IPS DF 4.7 (cell line): Measurements from ENCODE around the gene PHF14.
"Not testable (repeated sequence)": the region's sequence is repeated elsewhere in the genome, so short reads cannot be mapped to it uniquely, and the experiment has no call there.

ENCODE experiments used
- DNase-seq: peaks from one replicate; pipeline ENCODE4 v3.0.0-alpha.2; 2013; ENCODE audit warnings: low spot score; ENCODE audit errors: extremely low read depth

The PHF14 gene, protein sequence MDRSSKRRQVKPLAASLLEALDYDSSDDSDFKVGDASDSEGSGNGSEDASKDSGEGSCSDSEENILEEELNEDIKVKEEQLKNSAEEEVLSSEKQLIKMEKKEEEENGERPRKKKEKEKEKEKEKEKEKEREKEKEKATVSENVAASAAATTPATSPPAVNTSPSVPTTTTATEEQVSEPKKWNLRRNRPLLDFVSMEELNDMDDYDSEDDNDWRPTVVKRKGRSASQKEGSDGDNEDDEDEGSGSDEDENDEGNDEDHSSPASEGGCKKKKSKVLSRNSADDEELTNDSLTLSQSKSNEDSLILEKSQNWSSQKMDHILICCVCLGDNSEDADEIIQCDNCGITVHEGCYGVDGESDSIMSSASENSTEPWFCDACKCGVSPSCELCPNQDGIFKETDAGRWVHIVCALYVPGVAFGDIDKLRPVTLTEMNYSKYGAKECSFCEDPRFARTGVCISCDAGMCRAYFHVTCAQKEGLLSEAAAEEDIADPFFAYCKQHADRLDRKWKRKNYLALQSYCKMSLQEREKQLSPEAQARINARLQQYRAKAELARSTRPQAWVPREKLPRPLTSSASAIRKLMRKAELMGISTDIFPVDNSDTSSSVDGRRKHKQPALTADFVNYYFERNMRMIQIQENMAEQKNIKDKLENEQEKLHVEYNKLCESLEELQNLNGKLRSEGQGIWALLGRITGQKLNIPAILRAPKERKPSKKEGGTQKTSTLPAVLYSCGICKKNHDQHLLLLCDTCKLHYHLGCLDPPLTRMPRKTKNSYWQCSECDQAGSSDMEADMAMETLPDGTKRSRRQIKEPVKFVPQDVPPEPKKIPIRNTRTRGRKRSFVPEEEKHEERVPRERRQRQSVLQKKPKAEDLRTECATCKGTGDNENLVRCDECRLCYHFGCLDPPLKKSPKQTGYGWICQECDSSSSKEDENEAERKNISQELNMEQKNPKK

DNA sequence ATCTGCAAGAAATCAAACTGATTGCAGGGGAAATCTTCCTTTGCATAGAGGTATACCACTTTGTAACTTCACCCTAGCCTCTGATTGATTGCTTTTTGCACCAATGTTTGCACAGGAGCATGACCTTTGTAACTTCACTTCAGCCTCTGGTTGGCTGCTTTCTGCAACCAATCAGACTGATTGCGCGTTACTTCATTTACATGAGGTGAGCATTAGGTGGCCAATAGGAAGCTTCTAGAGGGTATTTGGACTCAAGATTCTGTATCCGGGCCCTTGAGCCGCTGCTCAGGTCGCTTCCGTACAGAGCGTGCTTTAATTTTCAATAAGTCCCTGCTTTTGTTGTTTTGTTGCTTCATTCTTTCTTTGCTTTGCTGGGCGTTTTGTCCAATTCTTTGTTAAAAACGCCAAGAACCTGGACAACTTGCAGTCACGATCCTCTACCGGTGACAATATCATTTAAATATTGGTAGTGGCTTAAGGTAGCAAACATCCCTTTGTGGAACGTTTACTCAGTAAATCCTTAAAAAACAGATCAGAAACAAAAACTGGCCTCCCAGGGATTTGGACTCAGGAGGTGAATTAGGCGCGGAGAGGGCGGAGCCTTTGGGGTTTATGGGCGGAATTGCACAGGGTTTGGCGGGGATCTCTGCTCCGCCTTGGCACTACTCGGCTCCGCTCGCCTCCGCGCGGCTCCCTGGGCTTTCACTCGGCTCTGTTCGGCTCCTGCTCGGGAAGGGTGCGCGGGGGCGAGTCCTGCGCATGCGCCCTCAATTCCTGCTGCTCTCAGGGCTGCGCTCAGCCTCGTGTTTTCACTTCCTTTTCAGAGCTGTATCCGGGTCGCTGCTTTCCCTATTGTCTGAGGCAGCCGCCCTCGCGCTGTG lies at the start of gene PHF14:
Gene PHF14 (plus strand): TSS at position 812 of the 881 bp plus-strand sequence. CDS start 452 bp downstream, outside the sequence.
- peak; percentile 95 for DNase-seq

DNA sequence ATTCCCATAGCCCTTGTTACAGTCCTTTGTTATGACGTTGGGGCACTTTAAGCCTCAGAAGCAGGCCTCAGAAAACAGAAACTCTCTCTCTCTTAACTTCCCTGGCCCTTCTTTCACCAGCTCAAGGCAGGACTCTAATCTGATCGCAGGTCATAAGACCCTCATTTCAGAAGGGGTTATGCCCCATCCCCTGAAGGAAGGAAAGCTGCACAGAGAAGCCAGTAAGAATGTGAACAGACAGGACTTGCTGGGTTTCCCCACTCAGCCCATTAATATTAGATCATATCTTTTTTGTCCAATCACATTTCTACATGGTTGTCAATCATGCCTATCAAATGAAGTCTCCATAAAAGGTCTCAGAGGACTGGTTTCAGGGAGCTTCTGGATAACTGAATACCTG lies 49.3 kb upstream of the PHF14 start:
- no peak for DNase-seq

GRCh38 chr7:10928203-10928602 lies 45.5 kb upstream of the PHF14 start:
- DNase-seq: not testable (repeated sequence)

DNA sequence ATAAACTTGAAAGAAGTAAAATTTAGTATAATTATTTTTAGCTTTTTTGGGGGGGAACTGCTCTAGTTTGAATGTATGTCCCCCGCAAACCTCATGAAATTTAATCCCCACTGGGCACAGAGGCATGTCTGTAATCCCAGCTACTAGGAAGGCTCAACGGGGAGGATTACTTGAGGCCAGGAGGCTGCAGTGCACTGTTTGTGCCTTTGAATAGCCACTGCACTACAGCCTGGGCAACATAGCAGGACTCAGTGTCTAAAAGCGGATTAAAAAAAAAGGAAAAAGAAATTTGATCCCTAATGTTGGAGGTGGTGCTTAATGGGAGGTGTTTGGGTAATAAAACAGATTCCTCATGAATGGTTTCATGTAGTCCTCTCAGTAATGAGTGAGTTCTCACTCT lies 43.1 kb upstream of the PHF14 start:
- no peak for DNase-seq

GRCh38 chr7:10931161-10931560 lies 42.5 kb upstream of the PHF14 start:
- no peak for DNase-seq

DNA sequence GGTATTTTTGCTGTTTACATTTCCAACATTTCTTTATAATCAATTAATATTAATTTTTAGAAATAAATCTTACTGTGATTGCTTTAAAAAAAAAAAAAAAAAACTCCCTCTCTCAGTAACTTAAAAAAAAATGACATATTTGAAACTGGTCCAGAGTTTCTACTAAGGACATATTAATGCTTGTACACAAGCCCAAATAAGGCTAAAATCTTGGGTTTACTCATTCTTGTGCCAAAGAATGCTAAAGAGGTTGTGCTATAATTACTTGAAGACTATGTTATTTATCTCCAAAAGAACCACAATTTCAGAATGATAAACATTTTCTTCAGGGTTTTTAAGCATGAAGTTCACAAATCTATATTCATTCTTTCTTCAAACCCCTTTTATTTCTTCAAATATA lies 39.4 kb upstream of the PHF14 start:
- DNase-seq: no peak

DNA sequence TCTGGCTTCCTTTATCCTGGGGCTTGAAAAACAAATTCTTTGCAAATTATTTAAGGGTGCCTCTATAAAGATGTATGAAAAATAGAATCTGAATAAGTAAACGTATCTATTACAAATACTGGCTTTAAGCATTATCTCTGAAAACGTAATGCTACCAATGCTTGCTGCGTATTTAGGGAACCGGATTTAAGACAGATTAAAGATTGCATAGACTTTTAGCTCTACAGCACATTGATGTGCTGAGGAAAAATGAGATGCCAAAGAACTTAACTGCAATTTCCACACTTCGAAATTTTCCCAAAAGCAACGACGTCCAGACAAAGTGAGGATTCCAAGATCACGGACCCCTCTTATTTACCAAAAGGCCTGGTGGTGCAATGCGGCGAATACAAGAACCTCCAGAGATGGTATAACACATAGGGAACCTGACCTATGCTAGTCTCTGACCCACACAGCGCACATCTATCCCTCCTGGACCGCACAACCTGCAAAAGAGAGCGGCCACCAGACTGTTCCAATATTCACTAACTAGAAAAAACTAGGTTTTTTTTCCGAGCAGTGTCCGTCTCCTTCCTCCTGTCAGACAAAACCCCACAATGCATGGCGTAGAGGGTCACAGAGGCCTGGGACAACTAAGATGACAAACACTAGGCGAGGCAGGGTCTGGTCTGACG lies 34.3 kb upstream of the PHF14 start:
- no peak for DNase-seq

- DNase-seq: peak; percentile 79
Observed at GRCh38 chr7:10939911-10940703, 33.6 kb upstream of the PHF14 start.

DNA sequence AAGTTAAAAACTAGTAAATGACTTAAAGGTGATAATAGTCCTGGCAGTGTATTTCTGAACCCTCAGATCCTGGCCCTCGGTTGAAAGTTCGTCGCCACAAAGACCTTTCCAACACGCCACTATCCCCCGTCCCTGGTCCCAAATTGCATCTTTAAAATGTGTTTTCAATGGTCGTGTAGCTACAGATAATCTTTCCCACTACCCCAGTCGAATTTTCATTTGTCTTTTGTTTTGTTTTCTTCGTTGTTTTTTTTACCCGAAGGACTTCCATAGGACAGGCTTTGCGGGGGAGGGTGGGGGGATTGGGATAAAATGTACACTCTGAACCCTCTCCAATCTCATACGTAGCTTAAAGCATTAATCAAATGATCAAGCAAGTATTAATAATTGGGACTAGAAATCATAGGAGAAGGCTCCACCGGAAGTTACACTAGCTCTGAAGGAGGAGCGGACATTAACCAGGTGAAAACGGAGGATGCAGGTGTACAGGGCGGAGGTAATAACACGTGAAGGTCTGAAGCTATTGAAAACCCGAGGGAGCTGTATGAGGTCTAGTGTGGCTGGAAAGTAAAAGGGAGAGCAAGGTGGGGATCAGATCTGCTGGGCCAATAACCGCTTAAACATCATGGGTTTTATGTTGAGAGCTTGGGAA lies 32.8 kb upstream of the PHF14 start:
- DNase-seq: no peak

GRCh38 chr7:10950494-10950893 lies 23.2 kb upstream of the PHF14 start:
- DNase-seq: no peak

- DNase-seq: not testable (repeated sequence)
Observed at GRCh38 chr7:10950974-10951578, 22.6 kb upstream of the PHF14 start.

DNA sequence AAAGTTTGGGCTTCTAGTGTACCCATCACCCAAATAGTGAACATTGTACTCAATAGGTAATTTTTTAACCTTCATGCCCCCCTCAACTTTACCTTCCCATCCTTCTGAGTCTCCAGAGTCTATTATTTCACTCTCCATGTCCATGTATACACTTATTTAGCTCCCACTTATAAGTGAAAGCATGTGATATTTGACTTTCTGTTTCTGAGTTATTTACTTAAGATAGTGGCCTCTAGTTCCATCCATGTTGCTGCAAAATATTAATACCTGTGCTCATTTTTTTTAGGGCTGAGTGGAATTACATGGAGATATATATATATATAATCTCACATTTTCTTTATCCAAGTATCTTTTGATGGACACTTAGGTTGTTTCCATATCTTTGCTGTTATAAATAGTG lies 21.1 kb upstream of the PHF14 start:
- no peak for DNase-seq

- DNase-seq: not testable (repeated sequence)
Observed at GRCh38 chr7:10953078-10953750, 20.5 kb upstream of the PHF14 start.

DNA sequence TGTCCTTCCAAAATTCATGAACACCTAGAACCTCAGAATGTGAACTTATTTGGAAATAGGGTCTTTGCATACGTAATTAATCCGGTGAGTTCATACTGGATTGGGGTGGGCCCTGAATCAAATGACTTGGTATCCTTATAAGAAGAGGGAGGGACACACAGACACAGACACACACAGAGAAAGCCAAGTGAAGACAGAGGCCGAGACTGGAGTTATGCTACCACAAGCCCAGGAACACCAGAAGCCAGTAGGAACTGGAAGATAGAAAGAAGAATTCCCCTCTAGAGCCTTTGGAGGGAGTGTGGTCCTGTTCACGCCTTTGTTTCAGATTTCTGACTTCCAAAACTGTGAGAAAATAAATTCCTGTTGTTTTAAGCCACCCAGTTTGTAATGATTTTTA lies 17.1 kb upstream of the PHF14 start:
- no peak for DNase-seq

GRCh38 chr7:10960242-10960641 lies 13.4 kb upstream of the PHF14 start:
- not testable (repeated sequence) for DNase-seq

DNA sequence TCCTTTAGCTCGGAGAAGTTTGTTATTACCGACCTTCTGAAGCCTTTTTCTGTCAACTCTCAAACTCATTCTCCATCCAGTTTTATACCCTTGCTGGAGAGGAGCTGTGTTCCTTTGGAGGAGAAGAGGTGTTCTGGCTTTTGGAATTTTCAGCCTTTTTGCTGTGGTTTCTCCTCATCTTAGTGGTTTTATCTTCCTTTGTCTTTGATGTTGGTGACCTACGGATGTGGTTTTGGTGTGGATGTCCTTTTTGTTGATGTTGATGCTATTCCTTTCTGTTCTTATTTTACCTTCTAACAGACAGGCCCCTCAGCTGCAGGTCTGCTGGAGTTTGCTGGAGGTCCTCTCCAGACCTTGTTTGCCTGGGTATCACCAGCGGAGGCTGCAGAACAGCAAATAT lies 8.7 kb upstream of the PHF14 start:
- not testable (repeated sequence) for DNase-seq

DNA sequence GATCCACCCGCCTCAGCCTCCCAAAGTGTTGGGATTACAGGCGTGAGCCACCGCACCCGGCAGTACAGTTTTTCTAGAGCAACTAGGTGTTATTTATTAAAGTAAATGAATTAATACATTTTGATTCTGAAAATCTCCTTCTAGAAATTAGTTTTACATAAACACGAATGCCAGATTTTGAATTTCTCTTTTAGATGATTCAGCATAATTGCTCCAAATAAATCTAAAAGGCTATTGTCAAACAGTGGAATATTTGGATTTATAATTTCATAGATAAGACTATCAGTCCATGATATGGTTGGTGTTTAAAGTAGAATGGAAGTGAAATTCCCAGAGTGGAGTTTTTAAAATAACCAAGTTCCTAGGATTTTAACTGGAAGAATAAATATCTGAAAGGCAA lies 1.5 kb upstream of the PHF14 start:
- no peak for DNase-seq
